Gastroesophageal sphincter (tissue), 3 donors: ENCODE measurements around the gene OGDH.

Experiments used
- CTCF ChIP-seq, 4 experiments: fragments of 200-600 bp in 2 of 4; fragments of 450-650 bp in 2 of 4; sonication (generic) in 1 of 4; IDR thresholded peaks; one replicate each; pipeline ENCODE4 v1.5.1; 2017 to 2019; ENCODE audit warnings: antibody characterized with exemption in 4 of 4, mild to moderate bottlenecking in 2 of 4, moderate library complexity in 2 of 4
- EP300 ChIP-seq: sonication (generic); formaldehyde crosslinking; IDR thresholded peaks from one replicate; pipeline ENCODE4 v1.6.1; 2017; ENCODE audit warnings: antibody characterized with exemption, mild to moderate bottlenecking
- POLR2A ChIP-seq, 2 donors: fragments of 450-650 bp; IDR thresholded peaks; one replicate each; pipeline ENCODE4 v1.6.1; 2017; ENCODE audit warnings: antibody characterized with exemption in 2 of 2, mild to moderate bottlenecking in 2 of 2, moderate library complexity in 1 of 2
- POLR2AphosphoS5 ChIP-seq: sonication (generic); formaldehyde crosslinking; IDR thresholded peaks from one replicate; pipeline ENCODE4 v1.6.1; 2017; ENCODE audit warnings: antibody characterized with exemption

- TF ChIP-seq CTCF (IDR thresholded peaks at IDR 0.05) (no peak), POLR2A (IDR thresholded peaks at IDR 0.05) (no peak), POLR2AphosphoS5 (no peak), EP300 (no peak)
These were observed 32.0 kb upstream of the OGDH start for GRCh38 chr7:44574287-44574872.
